ENCODE data around the gene CHMP1B.
"Not testable (repeated sequence)": the region's sequence is repeated elsewhere in the genome, so short reads cannot be mapped to it uniquely, and the experiment has no call there.

Gene CHMP1B

DNA sequence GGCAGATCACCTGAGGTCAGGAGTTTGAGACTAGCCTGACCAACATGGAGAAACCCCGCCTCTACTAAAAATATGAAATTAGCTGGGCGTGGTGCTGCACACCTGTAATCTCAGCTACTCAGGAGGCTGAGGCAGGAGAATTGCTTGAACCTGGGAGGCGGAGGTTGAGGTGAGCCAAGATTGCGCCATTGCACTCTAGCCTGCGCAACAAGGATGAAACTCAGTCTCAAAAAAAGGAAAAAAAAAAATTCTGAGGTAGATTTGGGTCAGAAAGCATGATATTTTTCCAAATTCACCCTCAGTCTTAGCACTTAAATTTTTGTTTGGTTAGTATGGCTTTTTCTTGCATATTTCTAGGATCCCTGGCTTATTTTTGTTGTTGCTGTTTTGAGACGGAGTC is 3.3 kb downstream of the CHMP1B start:
- not testable (repeated sequence) for ATAC-seq, H3K4me3 Mint-ChIP-seq
- H3K4me1 Mint-ChIP-seq, result peaks cover 40% of the 10 kb centered on the region

DNA sequence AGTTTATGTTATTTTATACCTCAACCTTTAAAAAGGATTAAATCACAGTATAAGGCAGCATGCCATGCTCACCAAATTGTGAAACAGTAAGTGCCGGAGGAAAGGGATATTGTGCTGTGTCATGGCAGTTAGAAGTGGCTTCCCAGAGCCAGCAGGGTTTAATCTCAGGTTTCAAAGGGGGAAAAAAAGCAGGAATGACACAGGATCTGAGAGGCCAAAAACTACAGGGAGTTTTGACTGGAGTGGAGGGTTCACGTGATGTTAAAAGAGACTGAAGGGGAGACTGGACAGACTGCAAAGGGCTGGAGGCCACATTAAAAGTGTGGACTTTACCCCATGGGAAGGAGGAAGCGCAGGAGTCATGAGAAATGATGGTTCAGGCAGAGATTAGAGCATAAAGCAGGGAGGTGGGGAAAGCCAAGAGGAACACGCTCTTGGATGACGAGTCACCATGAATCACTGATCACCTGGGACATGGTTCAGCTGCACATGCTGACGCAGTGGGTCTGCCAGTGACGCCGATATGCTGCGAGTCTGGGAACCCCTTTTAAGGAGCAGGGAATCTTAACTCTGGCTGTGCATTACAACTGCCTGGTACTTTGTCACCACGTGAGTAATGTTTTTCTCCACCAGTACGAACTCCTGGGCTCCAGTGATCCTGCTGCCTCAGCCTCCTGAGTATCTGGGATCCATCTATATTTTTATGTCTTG is 6.1 kb downstream of the CHMP1B start:
- ATAC-seq (no peak), DNase-seq (no peak)
- Mint-ChIP-seq H3K9me3 (no peaks in the 10 kb centered on the region), H3K4me1 (peaks cover 26% of the 10 kb centered on the region), H3K4me3 (no peak overlapping the region), H3K27ac (peak overlapping the region in 1 of 2 donors; percentile 65), H3K27me3 (no peaks in the 10 kb centered on the region)

More for the DNA sequence above, 3.3 kb downstream of the CHMP1B start:
- H3K27ac Mint-ChIP-seq, result peak overlapping the region in 1 of 2 donors; percentile 76
- DNase-seq, H3K27me3 Mint-ChIP-seq, H3K9me3 Mint-ChIP-seq: not testable (repeated sequence)

GRCh38 chr18:11859282-11859830 is 8.1 kb downstream of the CHMP1B start:
- H3K27ac Mint-ChIP-seq, result peak overlapping the region in 1 of 2 donors; percentile 88
- no peaks in the 10 kb centered on the region for H3K27me3 Mint-ChIP-seq
- no peak for ATAC-seq
- no peaks in the 10 kb centered on the region for H3K9me3 Mint-ChIP-seq
- no peak for DNase-seq
- H3K4me3 Mint-ChIP-seq, result no peak overlapping the region
- peaks cover 11% of the 10 kb centered on the region for H3K4me1 Mint-ChIP-seq

DNA sequence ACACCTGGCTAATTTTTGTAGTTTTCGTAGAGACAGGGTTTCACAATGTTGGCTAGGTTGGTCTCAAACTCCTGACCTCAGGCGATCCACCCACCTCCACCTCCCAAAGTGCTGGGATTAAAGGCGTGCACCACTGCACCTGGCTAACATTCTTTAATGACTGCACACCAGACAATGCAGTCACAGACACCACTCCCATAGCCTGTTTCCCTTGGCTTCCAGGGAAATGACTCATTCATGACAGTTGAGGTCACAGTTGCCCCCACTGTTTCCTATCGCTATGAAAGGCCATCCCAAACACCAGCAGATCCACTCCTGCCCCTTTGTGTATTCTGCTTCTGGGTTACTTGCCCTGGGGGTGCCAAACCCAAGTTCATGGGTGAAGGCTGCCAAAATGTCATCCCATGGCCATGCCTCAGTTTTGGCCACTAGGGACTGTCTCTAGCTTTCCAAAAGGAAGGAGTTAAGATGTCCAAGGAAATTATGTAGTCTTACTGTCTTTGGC is 8.7 kb downstream of the CHMP1B start:
- Mint-ChIP-seq H3K27me3 (no peaks in the 10 kb centered on the region), H3K4me1 (peaks cover 11% of the 10 kb centered on the region), H3K27ac (peak overlapping the region in 1 of 2 donors; percentile 54), H3K4me3 (no peak overlapping the region), H3K9me3 (no peaks in the 10 kb centered on the region)
- ATAC-seq, result no peak
- no peak for DNase-seq

GRCh38 chr18:11860594-11861450 is 9.6 kb downstream of the CHMP1B start:
- Mint-ChIP-seq H3K27me3 (no peaks in the 10 kb centered on the region), H3K4me3 (no peak overlapping the region), H3K9me3 (no peaks in the 10 kb centered on the region), H3K4me1 (peaks cover 11% of the 10 kb centered on the region), H3K27ac (no peak overlapping the region)
- no peak for DNase-seq
- ATAC-seq, result no peak

DNA sequence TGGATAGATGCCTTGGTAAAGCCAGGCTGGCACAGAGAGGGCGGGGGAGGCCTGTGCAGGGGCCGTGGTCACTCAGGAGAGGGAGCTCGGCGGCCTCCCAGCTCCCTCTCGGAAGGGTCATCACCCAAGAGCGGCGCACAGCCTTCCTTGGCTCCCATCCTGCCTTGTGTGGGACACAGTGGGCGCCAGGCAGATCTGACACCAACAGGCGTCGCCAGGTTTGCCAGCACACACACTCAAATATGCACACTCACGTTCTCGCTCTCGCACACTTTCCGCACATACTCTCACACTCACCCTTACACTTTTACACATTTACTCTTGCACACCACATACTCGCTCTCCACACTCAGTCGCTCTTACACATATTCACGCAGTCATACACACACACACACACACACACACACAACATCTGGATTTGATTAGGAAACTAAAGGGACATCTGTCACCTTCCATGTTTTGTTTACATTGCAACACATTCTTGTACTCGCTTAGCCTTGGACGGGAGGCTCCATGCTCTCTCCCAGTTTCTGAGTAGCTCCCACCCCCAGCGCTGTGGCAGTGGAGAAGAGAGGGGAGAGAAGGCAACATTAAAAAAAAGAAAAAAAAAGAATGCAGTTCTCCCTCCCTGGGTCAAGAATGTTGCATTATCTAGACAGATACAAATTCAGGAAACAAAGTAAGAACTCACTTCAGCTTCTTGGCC is 10.5 kb downstream of the CHMP1B start:
- peak overlapping the region in 1 of 2 donors; percentile 17 for H3K27ac Mint-ChIP-seq
- H3K4me3 Mint-ChIP-seq, result no peak overlapping the region
- H3K27me3 Mint-ChIP-seq, result peaks cover 6% of the 10 kb centered on the region

DNA sequence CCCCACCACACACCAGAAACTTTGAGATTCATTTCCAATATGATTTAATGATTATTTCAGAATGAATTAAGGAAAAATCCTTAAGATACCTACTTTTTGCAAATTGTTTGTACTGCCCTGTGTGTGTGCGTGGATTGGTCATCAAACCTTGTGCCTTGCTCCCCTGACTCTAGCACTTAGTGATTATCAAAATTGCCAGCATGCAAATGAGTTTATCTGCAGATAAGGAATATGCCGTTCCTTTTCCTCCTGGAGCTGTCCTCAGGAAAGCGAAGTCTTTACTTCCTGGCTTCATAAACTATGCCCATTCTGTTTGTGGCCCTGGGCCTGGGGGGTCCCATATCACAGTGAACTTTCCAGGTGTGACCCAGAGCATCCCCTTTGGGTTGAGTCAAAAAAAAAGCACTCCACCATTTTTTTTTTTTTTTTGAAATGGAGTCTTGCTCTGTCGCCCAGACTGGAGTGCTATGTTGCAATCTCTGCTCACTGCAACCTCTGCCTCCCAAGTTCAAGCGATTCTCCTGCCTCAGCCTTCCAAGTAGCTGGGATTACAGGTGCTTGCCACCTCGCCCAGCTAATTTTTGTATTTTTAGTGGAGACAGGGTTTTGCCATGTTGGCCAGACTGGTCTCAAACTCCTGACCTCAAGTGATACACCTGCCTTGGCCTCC is 11.4 kb downstream of the CHMP1B start:
- H3K27ac Mint-ChIP-seq, result no peak overlapping the region

More for the DNA sequence above, 10.5 kb downstream of the CHMP1B start:
- H3K9me3 Mint-ChIP-seq, result no peaks in the 10 kb centered on the region
- no peak for DNase-seq
- ATAC-seq, result no peak
- H3K4me1 Mint-ChIP-seq, result peaks cover 11% of the 10 kb centered on the region

DNA sequence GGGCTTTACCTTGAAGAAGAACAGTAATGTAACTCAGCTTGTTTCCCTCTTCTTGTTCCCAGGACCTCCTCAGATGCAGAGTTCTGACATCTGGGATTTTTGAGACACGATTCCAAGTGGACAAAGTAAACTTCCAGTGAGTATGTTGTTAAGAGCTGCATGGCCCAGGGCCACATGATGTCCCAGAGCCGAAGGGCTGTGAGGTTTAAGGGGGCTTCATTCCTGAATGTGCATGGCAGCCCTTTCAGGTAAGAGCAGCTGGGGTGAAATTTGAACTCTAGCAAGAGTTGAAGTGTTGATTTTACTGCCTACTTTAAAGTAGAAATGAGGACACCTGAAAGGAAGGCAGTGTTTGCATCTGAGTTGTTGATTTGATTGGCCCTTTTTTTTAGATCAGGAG is 13.3 kb downstream of the CHMP1B start:
- peaks cover 8% of the 10 kb centered on the region for H3K27me3 Mint-ChIP-seq
- peaks cover 9% of the 10 kb centered on the region for H3K4me1 Mint-ChIP-seq
- DNase-seq (no peak), ATAC-seq (no peak)
- no peaks in the 10 kb centered on the region for H3K9me3 Mint-ChIP-seq
- H3K27ac Mint-ChIP-seq, result no peak overlapping the region
- no peak overlapping the region for H3K4me3 Mint-ChIP-seq

More for the DNA sequence above, 11.4 kb downstream of the CHMP1B start:
- peaks cover 11% of the 10 kb centered on the region for H3K4me1 Mint-ChIP-seq
- H3K9me3 Mint-ChIP-seq, result no peaks in the 10 kb centered on the region
- ATAC-seq (no peak), DNase-seq (no peak)
- H3K27me3 Mint-ChIP-seq, result peaks cover 8% of the 10 kb centered on the region
- no peak overlapping the region for H3K4me3 Mint-ChIP-seq

DNA sequence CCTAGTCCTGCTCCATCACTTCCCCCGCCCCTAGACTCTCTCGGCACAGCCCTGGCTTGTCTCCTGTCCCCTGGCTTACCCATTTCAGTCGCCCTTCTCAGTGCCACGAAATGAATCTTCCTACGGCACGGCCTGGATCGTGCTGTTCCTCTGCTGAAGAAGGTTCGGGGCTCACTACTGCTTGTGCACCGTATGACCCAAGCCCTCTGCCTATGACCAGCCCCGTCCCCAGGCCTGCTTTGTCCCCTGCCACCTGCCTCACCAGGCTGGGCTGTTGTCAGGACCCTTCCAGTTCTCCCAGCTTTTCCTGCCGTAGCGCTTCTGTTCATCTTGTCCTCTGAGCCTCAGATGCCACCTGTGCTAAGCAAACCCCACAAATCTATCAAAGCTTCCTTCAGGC is 13.9 kb downstream of the CHMP1B start:
- no peak overlapping the region for H3K4me3 Mint-ChIP-seq
- DNase-seq, result no peak
- ATAC-seq, result no peak
- H3K4me1 Mint-ChIP-seq, result peaks cover 3% of the 10 kb centered on the region
- H3K9me3 Mint-ChIP-seq, result no peaks in the 10 kb centered on the region
- H3K27me3 Mint-ChIP-seq, result peaks cover 8% of the 10 kb centered on the region
- H3K27ac Mint-ChIP-seq, result no peak overlapping the region

DNA sequence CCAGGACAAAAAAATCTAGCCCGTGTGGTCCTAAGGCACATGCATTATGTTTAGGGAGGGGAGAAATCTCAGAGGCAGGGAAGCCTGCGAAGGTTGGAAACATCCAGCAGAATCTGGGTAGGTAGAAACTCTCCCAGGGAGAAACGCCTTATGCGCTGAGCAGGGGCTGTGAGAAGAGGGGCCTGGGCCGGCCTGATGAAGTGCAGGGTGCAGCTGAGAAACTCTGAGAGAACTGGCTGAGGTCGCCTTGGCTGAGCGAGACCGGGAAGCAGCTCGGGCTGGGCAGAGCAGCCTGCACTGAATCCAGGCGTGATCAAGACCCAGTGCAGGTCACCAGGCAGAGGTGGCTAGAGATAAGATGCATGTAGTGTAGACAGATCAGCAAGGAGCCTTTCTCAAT is 15.1 kb downstream of the CHMP1B start:
- H3K27ac Mint-ChIP-seq, result no peak overlapping the region
- H3K9me3 Mint-ChIP-seq, result no peaks in the 10 kb centered on the region
- peaks cover 8% of the 10 kb centered on the region for H3K27me3 Mint-ChIP-seq
- DNase-seq (no peak), ATAC-seq (no peak)
- H3K4me3 Mint-ChIP-seq, result no peak overlapping the region
- H3K4me1 Mint-ChIP-seq, result peaks cover 3% of the 10 kb centered on the region

DNA sequence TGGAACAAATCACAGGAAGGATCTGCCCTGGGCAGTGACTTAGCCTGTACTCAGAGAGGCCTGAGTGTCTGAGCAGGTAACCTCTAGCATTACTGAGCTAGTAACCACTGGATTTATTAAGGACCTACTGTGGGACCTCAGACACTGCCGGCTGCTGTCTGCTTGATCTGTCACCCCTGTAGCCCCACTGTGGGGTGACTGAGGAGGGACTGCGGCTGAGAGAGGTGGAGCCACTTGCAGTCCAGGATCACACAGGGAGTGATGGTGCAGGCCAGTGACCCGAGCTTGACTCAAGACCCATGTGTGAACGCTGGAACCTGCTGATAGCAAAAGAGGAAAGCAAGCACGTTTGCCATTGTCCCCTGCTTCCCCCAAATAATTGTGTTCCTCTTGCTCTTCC is 15.6 kb downstream of the CHMP1B start:
- DNase-seq, result no peak
- no peaks in the 10 kb centered on the region for H3K9me3 Mint-ChIP-seq
- H3K4me1 Mint-ChIP-seq, result peaks cover 6% of the 10 kb centered on the region
- peaks cover 8% of the 10 kb centered on the region for H3K27me3 Mint-ChIP-seq
- no peak overlapping the region for H3K27ac Mint-ChIP-seq
- ATAC-seq, result no peak
- H3K4me3 Mint-ChIP-seq, result no peak overlapping the region

GRCh38 chr18:11868230-11868629 is 17.0 kb downstream of the CHMP1B start:
- peaks cover 6% of the 10 kb centered on the region for H3K4me1 Mint-ChIP-seq
- no peak overlapping the region for H3K4me3 Mint-ChIP-seq
- H3K27me3 Mint-ChIP-seq, result peaks cover 8% of the 10 kb centered on the region
- no peak overlapping the region for H3K27ac Mint-ChIP-seq
- DNase-seq (no peak), ATAC-seq (no peak)
- no peaks in the 10 kb centered on the region for H3K9me3 Mint-ChIP-seq

GRCh38 chr18:11871501-11871900 is 20.3 kb downstream of the CHMP1B start:
- H3K9me3 Mint-ChIP-seq, result peaks cover 0 to 7% of the 10 kb centered on the region in 2 donors
- H3K27me3 Mint-ChIP-seq, result peaks cover 4% of the 10 kb centered on the region
- H3K27ac Mint-ChIP-seq, result no peak overlapping the region
- H3K4me1 Mint-ChIP-seq, result peaks cover 6% of the 10 kb centered on the region
- H3K4me3 Mint-ChIP-seq, result no peak overlapping the region
- ATAC-seq (no peak), DNase-seq (no peak)

- H3K9me3 Mint-ChIP-seq, result peaks cover 0 to 7% of the 10 kb centered on the region in 2 donors
- ATAC-seq, result no peak
- no peak overlapping the region for H3K4me3 Mint-ChIP-seq
- no peak overlapping the region for H3K27ac Mint-ChIP-seq
- DNase-seq, result no peak
- H3K27me3 Mint-ChIP-seq, result no peaks in the 10 kb centered on the region
- H3K4me1 Mint-ChIP-seq, result peaks cover 6% of the 10 kb centered on the region
Measured at GRCh38 chr18:11872479-11873136, 21.4 kb downstream of the CHMP1B start.
